GM19351 (cell line): Measurements from ENCODE around the gene SYT15.
"Not testable (repeated sequence)": the region's sequence is repeated elsewhere in the genome, so short reads cannot be mapped to it uniquely, and the experiment has no call there.

Experiments used
- ATAC-seq: cut with Tn5 transposase; IDR thresholded peaks from one replicate; pipeline ENCODE4 v1.9.1; 2021; ENCODE audit warnings: mild to moderate bottlenecking, moderate library complexity; ENCODE audit not compliant: unreplicated experiment

Gene SYT15

GRCh38 chr10:46585246-46585645, 6.3 kb downstream of the SYT15 start:
- not testable (repeated sequence) for ATAC-seq

- not testable (repeated sequence) for ATAC-seq
Measured at GRCh38 chr10:46587546-46587945, 8.6 kb downstream of the SYT15 start.

GRCh38 chr10:46588221-46588620, 9.3 kb downstream of the SYT15 start:
- not testable (repeated sequence) for ATAC-seq

- ATAC-seq: not testable (repeated sequence)
Measured at GRCh38 chr10:46589589-46589988, 10.7 kb downstream of the SYT15 start.

- not testable (repeated sequence) for ATAC-seq
Measured at GRCh38 chr10:46591053-46591452, 12.1 kb downstream of the SYT15 start.

GRCh38 chr10:46593307-46593706, 14.4 kb downstream of the SYT15 start:
- ATAC-seq: not testable (repeated sequence)

- ATAC-seq: not testable (repeated sequence)
Measured at GRCh38 chr10:46594453-46595063, 15.6 kb downstream of the SYT15 start.

GRCh38 chr10:46596570-46596969, 17.6 kb downstream of the SYT15 start:
- ATAC-seq: not testable (repeated sequence)

GRCh38 chr10:46597616-46598246, 18.8 kb downstream of the SYT15 start:
- peak; percentile 87 for ATAC-seq

- ATAC-seq: peak; percentile 77
Measured at GRCh38 chr10:46600516-46600915, 21.6 kb downstream of the SYT15 start.

- ATAC-seq: not testable (repeated sequence)
Measured at GRCh38 chr10:46615540-46615939, 36.6 kb downstream of the SYT15 start.

- not testable (repeated sequence) for ATAC-seq
Measured at GRCh38 chr10:46616227-46616626, 37.3 kb downstream of the SYT15 start.

GRCh38 chr10:46617134-46617533, 38.2 kb downstream of the SYT15 start:
- not testable (repeated sequence) for ATAC-seq

GRCh38 chr10:46617913-46618312, 39.0 kb downstream of the SYT15 start:
- not testable (repeated sequence) for ATAC-seq

- ATAC-seq: not testable (repeated sequence)
Measured at GRCh38 chr10:46623899-46624654, 45.1 kb downstream of the SYT15 start.

GRCh38 chr10:46629805-46630204, 50.9 kb downstream of the SYT15 start:
- ATAC-seq: not testable (repeated sequence)

GRCh38 chr10:46630816-46631215, 51.9 kb downstream of the SYT15 start:
- not testable (repeated sequence) for ATAC-seq

- not testable (repeated sequence) for ATAC-seq
Measured at GRCh38 chr10:46631683-46632082, 52.8 kb downstream of the SYT15 start.

- not testable (repeated sequence) for ATAC-seq
Measured at GRCh38 chr10:46634698-46635097, 55.8 kb downstream of the SYT15 start.

GRCh38 chr10:46635364-46635959, 56.5 kb downstream of the SYT15 start:
- ATAC-seq: peak; percentile 78

GRCh38 chr10:46640005-46640404, 61.1 kb downstream of the SYT15 start:
- ATAC-seq: not testable (repeated sequence)
